ENCODE measurements around the gene TCF25. TPM values are rescaled to one million over a fixed set of nuclear protein-coding genes. Genes with fewer than 3 reads are reported as not detected.

Gene TCF25
- total RNA-seq, 4 donors from 2014 or later, result 79.7 to 124 (median 101) TPM

DNA sequence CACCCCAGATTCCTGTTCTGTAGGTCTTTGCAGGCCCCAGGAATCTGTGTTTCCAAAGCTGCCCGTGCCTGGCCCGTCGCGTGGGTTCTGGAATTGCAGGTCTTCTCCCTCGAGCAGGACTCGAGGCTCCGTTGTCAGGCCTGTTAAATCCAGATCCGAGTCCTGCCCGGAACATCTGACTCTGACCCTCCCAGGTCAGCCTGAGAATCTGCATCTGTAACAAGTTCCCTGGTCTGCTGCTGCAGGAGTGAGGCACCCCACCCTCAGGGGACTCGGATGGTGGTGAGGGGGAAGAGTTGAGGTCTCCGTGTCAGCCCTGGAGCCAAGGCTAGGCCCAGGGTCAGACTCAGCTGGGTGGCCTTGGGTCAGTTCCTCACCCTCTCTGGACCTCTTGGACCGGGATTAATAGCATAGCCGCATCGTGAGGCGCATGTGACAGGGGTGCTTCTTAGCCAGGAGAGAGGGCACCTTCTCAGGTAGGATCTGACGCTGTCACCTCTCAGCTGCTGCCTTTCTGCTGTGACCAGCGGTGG, 36.3 kb upstream of the TCF25 start:
- WGBS, 2 donors, result 77 to 90% methylated on average over 6 to 11 of the region's 17 CpGs
- H3K9me3 ChIP-seq, result no peaks in the 10 kb centered on the region
- DNase-seq, result no peak
- peak overlapping the region in 2 of 4 donors; percentile 22 to 49 for H3K4me3 ChIP-seq
- TF ChIP-seq POLR2A (IDR thresholded peaks at IDR 0.05) (no peak), CTCF (IDR thresholded peaks at IDR 0.05) (no peak)
- H3K4me1 ChIP-seq, result peaks cover 3 to 13% (median 3%) of the 10 kb centered on the region in 3 donors
- intact Hi-C loops (cut with DNase I), result no loop called here
- H3K27me3 ChIP-seq, result no peaks in the 10 kb centered on the region
- H3K27ac ChIP-seq, result peak overlapping the region; percentile 7 to 59 (median 32)
- no peaks in the 10 kb centered on the region for H3K36me3 ChIP-seq

DNA sequence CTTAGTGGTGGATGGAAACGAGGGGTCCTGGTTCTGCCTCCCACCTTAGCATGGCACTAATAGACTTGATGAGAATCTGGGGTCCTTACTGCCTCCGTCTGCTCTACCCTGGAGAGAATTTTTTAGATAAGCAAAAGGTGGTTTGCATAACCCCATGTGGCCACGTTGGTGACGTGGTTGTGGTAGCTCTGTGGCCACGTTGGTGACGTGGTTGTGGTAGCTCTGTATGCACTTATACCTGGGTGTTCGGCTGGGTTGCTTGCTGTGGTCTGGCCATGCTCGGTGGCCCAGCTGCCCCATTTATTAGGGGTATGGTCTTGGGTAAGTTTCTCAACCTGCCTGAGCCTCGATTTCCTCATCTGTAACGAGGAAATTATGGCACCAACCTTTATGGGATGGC, 32.1 kb upstream of the TCF25 start:
- WGBS, 2 donors, result 74 to 81% methylated on average over 9 to 10 of the region's 10 CpGs
- Histone ChIP-seq H3K9me3 (no peaks in the 10 kb centered on the region), H3K27me3 (no peaks in the 10 kb centered on the region), H3K27ac (no peak overlapping the region), H3K4me1 (peaks cover 3 to 13% (median 3%) of the 10 kb centered on the region in 3 donors), H3K36me3 (no peaks in the 10 kb centered on the region), H3K4me3 (no peak overlapping the region)
- intact Hi-C loops (cut with DNase I), result no loop called here
- TF ChIP-seq CTCF (IDR thresholded peaks at IDR 0.05) (no peak), POLR2A (IDR thresholded peaks at IDR 0.05) (no peak)
- DNase-seq, result no peak

- WGBS, 2 donors, result 71 to 81% methylated on average over 9 to 20 of the region's 26 CpGs
- H3K27ac ChIP-seq, result no peak overlapping the region
- H3K36me3 ChIP-seq, result no peaks in the 10 kb centered on the region
- no peak for DNase-seq
- H3K27me3 ChIP-seq, result no peaks in the 10 kb centered on the region
- intact Hi-C loops (cut with DNase I), result no loop called here
- TF ChIP-seq CTCF (IDR thresholded peaks at IDR 0.05) (no peak), POLR2A (IDR thresholded peaks at IDR 0.05) (no peak)
- peaks cover 0 to 7% (median 0%) of the 10 kb centered on the region in 3 donors for H3K4me1 ChIP-seq
- no peaks in the 10 kb centered on the region for H3K9me3 ChIP-seq
- no peak overlapping the region for H3K4me3 ChIP-seq
Measured at GRCh38 chr16:89842471-89843408, 30.7 kb upstream of the TCF25 start.

- no peaks in the 10 kb centered on the region for H3K36me3 ChIP-seq
- H3K4me3 ChIP-seq, result no peak overlapping the region
- TF ChIP-seq POLR2A (IDR thresholded peaks at IDR 0.05) (no peak), CTCF (IDR thresholded peaks at IDR 0.05) (no peak)
- no peaks in the 10 kb centered on the region for H3K4me1 ChIP-seq
- H3K27ac ChIP-seq, result no peak overlapping the region
- intact Hi-C loops (cut with DNase I), result no loop called here
- no peak for DNase-seq
- H3K27me3 ChIP-seq, result no peaks in the 10 kb centered on the region
- no peaks in the 10 kb centered on the region for H3K9me3 ChIP-seq
- WGBS, 2 donors, result 59 to 66% methylated on average over 14 to 15 of the region's 20 CpGs
Measured at GRCh38 chr16:89843409-89844350, 29.7 kb upstream of the TCF25 start.

All from esophagus squamous epithelium (tissue), 5 donors.